RCC 7860 (cell line): ENCODE data around the gene LRBA.
"Not testable (repeated sequence)": the region's sequence is repeated elsewhere in the genome, so short reads cannot be mapped to it uniquely, and the experiment has no call there.

Experiments
- DNase-seq: peaks from one replicate; pipeline ENCODE4 v3.0.0-alpha.2; 2015; ENCODE audit warnings: low spot score
- FAIRE-seq: peaks from 2 replicates; lab custom pipeline; 2012; peaks lifted over from hg19 to GRCh38; lab: Jason Lieb, UNC

LRBA gene

GRCh38 chr4:150579551-150580234 is 435.4 kb downstream of the LRBA start:
- DNase-seq (peak; percentile 6), FAIRE-seq (no peak)

- FAIRE-seq: no peak
- DNase-seq: no peak
Measured at GRCh38 chr4:150578745-150579501, 436.2 kb downstream of the LRBA start.

GRCh38 chr4:150577796-150578195 is 437.3 kb downstream of the LRBA start:
- no peak for DNase-seq
- no peak for FAIRE-seq

- DNase-seq (no peak), FAIRE-seq (no peak)
Measured at GRCh38 chr4:150574678-150575077, 440.4 kb downstream of the LRBA start.

GRCh38 chr4:150573534-150573933 is 441.6 kb downstream of the LRBA start:
- peak; percentile 65 for FAIRE-seq

GRCh38 chr4:150572704-150573504 is 442.2 kb downstream of the LRBA start:
- FAIRE-seq: no peak

More at GRCh38 chr4:150573534-150573933, 441.6 kb downstream of the LRBA start:
- no peak for DNase-seq

GRCh38 chr4:150570862-150571261 is 444.2 kb downstream of the LRBA start:
- DNase-seq: no peak

More at GRCh38 chr4:150572704-150573504, 442.2 kb downstream of the LRBA start:
- DNase-seq: no peak

GRCh38 chr4:150569998-150570535 is 445.0 kb downstream of the LRBA start:
- no peak for DNase-seq
- no peak for FAIRE-seq

More at GRCh38 chr4:150570862-150571261, 444.2 kb downstream of the LRBA start:
- FAIRE-seq: no peak

GRCh38 chr4:150569384-150569987 is 445.6 kb downstream of the LRBA start:
- peak; percentile 56 for DNase-seq
- FAIRE-seq: peak; percentile 89

- FAIRE-seq (no peak), DNase-seq (no peak)
Measured at GRCh38 chr4:150567070-150567469, 448.0 kb downstream of the LRBA start.

- not testable (repeated sequence) for DNase-seq, FAIRE-seq
Measured at GRCh38 chr4:150564967-150565366, 450.1 kb downstream of the LRBA start.

- FAIRE-seq: no peak
- DNase-seq: no peak
Measured at GRCh38 chr4:150562751-150563150, 452.3 kb downstream of the LRBA start.

- FAIRE-seq: no peak
- no peak for DNase-seq
Measured at GRCh38 chr4:150562250-150562649, 452.8 kb downstream of the LRBA start.

- no peak for DNase-seq
- no peak for FAIRE-seq
Measured at GRCh38 chr4:150561143-150561737, 453.8 kb downstream of the LRBA start.

GRCh38 chr4:150557811-150558210 is 457.3 kb downstream of the LRBA start:
- DNase-seq, FAIRE-seq: not testable (repeated sequence)

- no peak for FAIRE-seq
- no peak for DNase-seq
Measured at GRCh38 chr4:150547154-150547838, 467.8 kb downstream of the LRBA start.

- FAIRE-seq: no peak
Measured at GRCh38 chr4:150546286-150546685, 468.8 kb downstream of the LRBA start.

GRCh38 chr4:150543042-150543441 is 472.0 kb downstream of the LRBA start:
- no peak for DNase-seq
- FAIRE-seq: no peak

More at GRCh38 chr4:150546286-150546685, 468.8 kb downstream of the LRBA start:
- DNase-seq: no peak

GRCh38 chr4:150541681-150542080 is 473.4 kb downstream of the LRBA start:
- DNase-seq: no peak
- FAIRE-seq: no peak
